HG03045 (cell line): ENCODE data around the gene TRAPPC3L.
"Not testable (repeated sequence)": the region's sequence is repeated elsewhere in the genome, so short reads cannot be mapped to it uniquely, and the experiment has no call there.

ENCODE experiments used
- ATAC-seq: cut with Tn5 transposase; IDR thresholded peaks from one replicate; pipeline ENCODE4 v1.9.1; 2021; ENCODE audit warnings: mild to moderate bottlenecking, moderate library complexity; ENCODE audit not compliant: unreplicated experiment

The TRAPPC3L gene

DNA sequence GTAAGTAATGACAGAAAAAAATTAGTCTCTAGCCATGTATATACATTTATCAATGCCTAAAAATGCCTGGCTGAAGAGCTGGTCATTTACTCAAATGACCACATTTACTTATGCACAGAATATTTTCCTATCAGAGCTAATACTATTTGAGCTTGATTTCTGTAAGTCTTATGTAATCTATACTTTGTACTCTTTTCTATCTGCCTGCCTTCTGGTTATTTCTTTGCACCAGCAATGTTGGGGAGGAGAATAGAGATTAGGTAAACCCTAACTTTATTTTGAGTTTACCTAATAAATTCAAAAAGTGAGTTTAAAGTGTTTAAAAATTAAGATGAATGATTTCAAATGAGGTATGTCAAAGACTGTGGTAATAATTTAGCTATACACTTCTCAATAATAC is 30.3 kb downstream of the TRAPPC3L start:
- ATAC-seq, result no peak

DNA sequence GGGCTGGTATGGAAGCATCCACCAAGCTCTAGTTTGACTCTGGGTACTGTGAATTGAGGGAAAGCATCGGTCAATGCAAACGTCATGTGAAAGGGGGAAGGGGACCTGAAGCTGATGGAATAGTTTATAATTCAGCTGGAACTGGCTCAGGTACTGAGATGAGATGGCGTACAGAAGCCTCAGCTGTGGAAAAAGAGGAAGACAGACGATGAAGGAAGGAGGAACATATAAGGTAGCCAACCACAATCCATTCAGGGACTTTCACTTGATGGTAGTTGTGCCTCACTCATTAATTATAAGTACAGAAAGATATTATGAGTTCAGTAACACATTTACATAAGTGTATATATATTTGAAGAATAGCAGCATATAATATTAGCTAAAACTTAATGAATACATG is 31.4 kb downstream of the TRAPPC3L start:
- ATAC-seq, result no peak

DNA sequence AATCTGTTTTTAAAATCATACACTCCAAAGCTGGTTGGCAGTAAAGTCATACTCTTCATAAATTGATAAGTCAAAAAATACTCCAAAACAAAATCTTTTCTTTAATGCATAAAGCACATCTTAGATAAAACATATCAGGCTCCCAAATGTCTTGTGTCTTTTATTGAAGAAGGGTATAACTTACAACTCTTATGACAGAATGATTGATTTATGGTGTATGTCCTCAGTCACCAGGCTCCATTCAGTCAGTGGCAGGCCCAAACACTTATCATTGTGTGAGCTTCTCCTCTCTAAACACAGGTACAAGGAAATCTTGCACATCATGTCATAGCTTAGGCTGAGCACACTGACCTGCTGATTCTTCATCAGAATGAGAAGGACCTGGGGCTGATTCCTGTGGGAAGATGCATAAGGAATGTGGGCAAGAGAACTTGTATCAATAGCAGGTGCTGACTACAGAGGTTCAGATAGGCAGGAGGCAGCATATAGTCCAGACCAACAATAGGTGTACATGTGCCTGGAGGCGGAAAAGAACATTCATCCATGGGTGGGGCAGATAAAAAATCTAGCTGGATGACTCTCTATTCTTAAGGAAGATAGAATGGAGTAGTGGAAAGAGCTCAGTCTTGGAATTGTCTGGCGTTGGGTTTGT is 32.1 kb downstream of the TRAPPC3L start:
- ATAC-seq, result no peak

DNA sequence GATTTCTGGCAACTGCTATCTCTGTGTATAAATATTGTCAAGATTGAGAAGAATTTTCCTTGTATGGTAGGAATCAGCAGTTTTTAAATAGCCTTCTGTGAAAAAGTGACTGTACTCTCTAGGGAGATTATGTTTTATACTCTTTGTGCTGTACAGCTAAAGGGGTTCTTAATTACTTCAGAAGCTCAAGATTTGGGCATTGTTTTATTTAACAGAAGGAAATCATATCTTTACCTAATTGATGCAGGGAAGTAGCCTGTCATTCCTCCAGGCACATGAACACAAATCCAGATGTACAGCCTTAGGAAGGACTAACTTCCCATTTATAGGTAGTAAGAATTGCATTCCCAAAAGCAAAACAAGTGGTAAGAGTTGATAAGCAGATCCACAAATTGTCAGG is 32.8 kb downstream of the TRAPPC3L start:
- no peak for ATAC-seq

DNA sequence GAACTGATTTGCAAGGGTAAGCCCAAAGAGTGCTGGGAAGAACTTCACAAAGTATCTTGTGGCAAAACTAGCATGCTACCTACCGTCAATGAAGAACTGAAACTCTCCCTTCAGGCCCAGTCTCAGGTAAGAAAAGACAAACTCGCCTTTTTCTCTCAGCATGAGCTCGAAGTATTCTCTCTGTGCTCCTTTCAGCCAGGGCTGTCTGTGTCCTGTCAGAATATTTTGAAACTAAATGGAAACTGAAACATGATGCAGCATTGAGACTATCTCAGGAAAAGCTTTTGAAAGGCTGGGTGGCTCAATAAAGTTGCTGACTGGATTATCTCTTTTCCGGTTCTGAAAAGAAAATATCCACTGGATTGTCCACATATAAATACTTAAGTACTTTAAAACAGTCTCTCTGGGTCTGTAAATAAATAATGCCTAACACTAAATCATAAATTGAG is 33.3 kb downstream of the TRAPPC3L start:
- ATAC-seq, result no peak

DNA sequence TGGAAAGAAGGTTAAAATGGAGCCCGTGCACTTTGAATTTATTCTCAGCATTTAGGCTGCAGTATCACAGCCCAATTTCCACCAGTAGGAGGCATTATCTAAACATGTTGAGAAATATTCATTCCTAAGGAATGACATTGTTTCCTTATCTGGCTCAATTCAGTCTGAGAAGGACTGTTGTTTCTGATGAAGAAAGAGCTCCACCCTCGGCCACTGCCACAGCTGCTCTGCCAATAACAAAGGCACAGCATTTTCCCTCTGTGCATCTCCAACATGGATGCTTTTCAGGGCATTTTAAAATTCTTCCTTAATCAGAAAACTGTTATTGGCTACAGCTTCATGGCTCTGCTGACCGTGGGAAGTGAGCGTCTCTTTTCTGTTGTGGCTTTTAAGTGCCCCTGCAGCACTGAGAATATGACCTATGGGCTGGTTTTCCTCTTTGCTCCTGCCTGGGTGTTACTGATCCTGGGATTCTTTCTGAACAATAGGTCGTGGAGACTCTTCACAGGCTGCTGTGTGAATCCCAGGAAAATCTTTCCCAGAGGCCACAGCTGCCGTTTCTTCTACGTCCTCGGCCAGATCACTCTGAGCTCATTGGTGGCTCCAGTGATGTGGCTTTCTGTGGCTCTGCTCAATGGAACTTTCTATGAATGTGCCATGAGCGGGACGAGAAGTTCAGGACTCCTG is 33.9 kb downstream of the TRAPPC3L start, which contains the start of gene CALHM5:
TSS of gene CALHM5 (plus strand) at position 216 of the 687 bp plus-strand sequence. CDS start at position 274, 58 bp downstream.
- ATAC-seq, result no peak

DNA sequence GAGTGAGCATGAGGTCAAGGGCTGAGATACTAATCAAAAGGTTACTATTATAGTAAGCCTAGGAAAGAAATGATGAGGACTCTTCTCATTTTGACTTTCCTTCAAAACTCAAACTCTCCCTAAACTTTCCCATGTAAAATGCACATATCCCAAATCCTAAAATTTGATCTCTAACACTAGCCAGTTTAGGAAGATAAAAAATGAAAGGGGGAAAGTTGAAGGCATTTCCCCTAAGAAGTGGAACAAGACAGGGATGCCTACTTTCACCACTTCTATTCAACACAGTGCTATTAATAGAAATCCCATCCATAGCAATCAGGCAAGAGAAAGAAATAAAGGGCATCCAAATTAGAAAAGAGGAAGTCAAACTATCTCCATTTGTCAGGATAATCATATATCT is 37.0 kb downstream of the TRAPPC3L start:
- ATAC-seq, result no peak

DNA sequence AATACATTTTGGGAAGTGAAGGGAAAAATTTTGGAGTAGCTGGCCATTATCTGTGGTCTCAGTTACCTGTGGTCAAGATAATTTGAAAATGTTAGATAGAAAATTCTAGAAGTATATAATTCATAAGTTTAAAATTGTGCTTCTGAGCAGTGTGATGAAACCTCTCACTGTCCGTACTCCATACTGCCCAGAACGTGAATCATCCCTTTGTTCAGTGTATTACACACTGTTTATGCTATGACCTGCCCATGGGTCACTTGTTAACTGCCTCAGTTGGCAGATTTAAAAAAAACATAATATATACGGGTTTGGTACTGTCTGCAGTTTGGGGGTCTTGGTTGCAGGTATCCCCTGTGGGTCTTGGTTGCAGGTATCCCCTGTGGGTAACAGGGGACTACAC is 38.2 kb downstream of the TRAPPC3L start:
- ATAC-seq, result no peak

DNA sequence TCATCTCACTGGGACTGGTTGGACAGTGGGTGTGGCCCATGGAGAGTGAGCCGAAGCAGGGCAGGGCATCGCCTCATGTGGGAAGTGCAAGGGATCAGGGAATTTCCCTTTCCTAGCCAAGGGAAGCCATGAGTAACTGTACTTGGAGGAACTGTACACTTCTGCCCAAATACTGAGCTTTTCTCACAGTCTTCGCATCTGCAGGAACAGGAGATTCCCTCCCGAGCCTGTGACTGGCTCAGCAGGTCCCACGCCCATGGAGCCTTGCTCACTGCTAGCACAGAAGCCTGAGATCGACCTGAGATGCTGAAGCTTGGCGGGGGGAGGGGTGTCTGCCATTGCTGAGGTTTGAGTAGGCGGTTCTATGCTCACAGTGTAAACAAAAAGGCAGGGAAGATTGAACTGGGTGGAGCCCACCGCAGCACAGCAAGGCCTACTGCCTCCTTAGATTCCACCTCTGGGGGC is 44.5 kb downstream of the TRAPPC3L start:
- no peak for ATAC-seq

DNA sequence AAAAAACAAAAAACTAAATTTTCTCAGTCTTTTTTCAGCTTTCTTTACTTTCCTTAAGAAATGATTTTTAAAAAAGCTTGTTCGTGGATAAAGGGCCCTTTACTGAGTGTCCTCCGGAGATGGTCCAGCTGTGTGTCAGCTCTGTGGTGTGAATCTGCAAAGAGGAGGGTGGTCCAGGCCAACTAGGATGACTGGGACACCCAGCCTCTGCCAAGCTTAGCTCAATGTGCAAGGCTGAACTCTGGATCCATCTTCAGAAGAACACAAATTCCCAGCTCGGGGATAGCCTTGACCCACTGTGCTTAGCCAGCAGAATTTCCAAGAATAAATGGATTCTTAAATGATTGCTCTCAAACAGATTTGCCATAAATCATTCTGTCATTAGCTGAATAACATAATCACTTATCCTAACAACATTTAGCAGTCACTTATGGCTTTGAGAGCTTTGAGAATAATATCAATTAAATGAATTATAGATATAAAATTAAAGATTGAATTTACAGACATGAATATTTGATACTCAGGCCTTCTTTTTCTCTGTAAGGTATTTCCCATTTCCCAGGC is 48.3 kb downstream of the TRAPPC3L start:
- no peak for ATAC-seq

DNA sequence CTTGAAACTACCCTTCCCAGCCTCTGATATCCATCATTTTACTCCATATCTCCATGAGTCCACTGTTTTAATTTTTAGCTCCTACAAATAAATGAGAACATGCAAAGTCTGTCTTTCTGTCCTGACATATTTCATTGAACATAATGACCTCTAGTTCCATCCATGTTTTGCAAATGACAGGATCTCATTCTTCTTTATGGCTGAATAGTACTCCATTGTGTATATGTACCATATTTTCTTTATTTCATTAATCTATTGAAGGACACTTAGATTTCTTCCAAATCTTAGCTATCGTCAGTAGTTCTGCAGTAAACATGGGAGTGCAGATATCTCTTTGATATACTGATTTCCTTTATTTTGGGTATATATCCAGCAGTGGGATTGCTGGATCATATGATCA is 50.3 kb downstream of the TRAPPC3L start:
- ATAC-seq, result not testable (repeated sequence)

DNA sequence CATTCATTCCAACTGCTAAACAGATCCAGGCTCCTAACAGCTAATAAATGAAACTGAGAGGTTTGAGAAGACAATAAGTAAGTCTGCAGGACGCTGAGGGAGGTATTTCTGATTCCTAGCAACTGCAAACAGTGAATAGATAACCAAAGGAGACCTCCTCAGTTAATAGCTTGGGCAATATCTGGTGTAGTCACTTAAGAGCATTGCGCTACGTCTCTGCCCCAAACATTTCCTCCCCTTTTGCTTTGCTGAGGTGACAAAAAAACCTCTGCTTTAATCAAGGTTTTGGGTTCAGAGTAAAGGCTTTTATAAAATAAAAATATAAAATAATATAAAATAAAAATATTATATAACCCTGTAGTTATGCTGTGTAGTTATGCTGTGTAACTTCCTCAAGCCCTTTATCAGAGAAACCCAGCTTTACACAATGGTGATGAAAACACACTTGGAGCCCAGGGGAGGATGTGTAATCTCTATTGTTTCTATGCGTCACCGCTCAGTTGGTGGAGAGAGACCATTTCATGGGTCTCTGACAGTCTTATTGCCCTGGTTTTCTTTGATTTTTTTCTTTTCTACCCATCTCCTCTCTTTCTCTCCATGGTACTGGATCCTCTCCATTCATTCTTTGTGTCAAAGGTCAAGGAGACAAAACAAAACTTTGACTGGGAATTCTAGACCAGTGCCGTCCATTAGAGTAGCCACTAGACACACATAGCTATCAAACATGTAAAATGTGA is 53.0 kb downstream of the TRAPPC3L start:
- no peak for ATAC-seq

DNA sequence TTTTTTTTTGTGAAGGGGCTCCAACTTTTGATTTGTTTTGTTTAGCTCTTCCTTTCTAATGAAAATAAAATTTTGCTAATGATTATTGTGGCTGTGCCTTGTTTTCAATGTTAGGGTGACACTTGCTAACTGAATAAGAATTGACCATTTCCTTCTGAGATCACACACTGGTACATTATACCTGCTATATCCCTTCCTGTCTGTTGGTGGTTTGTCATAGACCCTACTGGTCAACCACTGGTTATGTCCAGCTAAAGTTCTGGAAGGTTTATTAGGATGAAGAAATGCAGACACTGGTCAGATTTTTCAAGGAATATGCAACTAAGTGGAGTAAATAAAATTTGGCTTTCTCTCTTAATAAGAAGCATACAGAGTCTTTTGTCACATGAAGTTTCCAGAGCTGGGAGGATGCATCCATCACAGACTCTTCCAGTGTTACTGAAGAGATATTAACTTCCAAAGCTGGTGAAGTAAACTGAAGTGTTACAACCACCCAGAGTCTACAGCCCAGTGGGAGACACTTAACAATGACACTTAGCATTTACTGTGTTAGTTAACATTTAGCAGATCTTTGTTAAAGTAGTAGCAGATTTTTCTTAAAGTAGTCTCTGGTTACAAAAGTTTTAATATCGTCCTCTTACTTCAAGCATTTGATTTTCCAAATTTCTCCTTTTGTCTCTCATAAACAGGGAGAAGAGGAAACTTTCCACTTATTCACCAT is 53.7 kb downstream of the TRAPPC3L start:
- no peak for ATAC-seq

DNA sequence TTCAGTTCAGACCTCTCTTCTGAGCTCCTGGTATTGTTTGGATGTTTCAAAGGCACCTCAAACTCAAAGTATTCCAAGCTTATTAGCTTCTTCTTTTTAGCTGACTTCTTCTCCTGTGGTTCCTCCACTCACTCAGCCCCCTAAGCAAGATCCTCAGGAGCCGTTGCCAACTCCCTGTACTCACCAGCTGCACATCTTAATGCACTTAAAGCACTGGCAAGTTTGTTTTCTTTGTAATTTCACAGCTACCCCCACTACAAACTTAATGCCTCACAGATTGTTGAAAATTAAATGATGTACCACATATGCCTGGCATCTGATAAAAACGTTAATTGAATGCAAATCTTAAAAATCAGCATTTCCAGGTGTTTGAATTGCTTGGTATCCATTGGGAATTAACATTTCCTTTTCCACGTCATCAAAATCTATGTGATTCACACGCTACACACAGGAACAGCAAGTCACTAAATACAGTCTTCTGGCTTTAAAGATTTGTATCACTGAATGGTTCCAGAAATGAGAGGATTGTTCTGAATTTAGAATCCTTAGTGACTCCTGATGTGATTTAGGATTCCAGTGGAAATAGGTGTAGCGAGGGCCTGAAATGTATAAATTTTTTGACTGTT is 59.8 kb downstream of the TRAPPC3L start:
- no peak for ATAC-seq

DNA sequence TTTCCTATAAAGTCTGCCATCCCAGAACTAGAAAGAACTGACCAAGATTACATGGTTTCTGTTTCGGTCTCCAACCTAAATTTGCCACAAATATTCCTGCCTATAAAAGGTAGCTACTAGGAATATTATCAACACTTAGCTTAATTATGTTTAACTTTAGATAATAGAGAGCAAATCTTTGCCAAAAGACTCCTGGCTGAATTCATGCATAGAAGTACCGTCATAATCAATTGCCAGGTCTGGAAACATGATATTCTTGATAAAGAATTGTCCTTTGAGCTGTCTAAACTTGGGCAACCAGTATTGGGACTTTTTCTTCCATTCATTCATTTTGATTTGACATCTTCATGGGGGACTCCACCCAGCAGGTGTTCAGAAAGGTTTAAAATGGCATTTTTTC is 61.9 kb downstream of the TRAPPC3L start:
- no peak for ATAC-seq

DNA sequence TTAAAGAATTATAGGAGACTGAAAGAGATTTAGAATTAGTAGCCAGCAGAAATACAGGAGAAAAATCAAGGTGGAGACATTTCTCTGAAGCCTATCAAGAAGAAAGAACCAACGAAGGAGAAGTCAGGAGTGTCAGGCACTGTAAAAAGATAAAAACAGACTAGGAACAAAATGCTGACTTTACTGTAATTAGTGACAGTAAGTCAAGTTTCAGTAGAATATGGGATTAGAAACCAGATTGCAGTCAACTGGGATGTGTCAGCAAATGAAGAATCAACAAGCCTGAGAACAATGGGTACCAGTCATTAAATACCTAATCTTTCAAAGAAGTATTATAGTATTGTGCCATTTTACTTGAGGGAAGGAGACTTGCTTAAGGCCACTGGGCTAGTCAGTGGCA is 62.7 kb downstream of the TRAPPC3L start:
- ATAC-seq, result no peak

DNA sequence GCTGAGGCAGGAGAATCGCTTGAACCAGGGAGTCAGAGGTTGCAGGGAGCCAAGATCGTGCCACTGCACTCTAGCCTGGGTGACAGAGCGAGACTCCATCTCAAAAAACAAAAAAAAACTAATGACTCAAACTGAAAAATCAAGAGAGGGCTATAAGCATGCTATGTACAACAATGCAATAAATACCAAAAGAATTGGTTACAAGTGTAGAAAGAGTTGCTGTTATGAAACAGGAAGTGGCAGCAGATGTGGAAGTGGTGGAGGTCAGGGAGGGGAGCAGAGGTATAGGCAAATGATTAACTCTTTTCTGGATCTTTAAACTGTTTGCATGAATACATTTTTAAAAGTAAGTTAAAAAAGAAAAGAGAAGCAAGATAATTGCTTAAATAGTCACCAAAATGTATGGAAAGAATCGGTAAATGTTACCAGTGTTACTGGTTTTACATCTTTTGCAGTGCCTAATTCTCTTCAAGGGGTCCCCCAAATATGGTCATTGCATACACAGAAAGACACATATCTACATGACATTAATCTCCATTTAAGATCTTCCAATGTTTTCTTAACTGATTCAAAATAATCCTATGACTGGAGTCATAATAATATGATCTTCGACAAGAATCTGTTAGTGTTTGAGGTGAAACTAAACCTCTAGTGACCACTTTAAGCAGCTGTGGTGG is 69.3 kb downstream of the TRAPPC3L start:
- ATAC-seq, result peak; percentile 100

DNA sequence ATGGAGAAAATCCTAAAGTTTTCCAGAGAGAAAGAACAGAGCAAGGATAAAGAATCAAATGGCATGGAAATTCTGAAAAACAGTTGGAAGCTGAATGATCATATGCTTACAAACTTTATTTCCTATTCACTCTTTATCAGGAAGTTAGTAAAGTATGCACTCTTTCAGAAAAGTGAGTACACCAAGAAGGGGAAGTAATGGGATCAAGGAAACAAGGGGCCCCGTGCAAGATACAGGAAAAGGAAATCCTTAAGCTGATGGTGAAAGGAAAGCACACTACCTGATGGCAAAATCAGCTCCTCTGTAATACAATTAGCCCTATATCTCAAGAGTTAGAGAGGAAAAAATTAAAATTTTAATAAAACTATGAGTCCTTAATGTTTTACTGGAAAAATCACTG is 70.3 kb downstream of the TRAPPC3L start:
- ATAC-seq, result no peak

DNA sequence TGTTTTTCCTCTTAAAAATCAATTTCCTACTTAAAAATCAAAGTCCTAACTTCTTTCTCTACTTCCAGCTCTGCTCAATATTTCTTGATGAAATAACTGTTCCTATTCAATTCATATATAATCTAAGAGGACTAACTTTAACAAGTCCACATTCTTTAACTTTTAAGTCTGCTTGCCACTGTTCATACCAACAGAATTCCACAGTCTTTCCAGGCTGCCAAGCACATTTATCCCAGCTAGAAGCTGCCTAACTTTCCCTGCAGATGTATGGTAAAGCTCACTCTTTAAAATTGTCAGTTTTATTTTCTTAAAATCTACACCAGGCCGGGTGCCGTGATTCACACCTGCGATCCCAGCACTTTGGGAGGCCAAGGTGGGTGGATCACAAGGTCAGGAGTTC is 72.8 kb downstream of the TRAPPC3L start:
- ATAC-seq, result no peak

DNA sequence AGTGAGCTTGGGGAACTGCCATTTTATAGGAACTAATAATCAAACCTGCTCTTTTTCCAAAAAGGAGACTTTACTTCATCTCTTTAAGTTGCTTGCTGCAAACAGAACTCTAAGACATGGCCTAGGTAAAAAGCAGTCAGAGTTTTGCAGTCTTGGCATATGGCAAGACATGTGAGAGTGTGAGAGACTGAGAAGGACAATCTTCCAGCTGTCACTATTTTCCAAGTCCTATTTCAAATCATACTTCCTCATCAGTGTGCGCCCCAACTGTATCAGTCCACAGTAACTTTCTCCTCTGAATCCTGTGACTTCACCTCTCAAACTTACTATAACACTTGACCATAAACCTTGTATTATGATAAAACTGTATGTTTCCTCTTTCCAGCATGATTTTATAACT is 74.0 kb downstream of the TRAPPC3L start:
- no peak for ATAC-seq
